NCI-H1436 treated with DMSO at 0.1 percent for 48 hours (cell line): ENCODE measurements around the gene MAPT.
"Not testable (repeated sequence)": the region's sequence is repeated elsewhere in the genome, so short reads cannot be mapped to it uniquely, and the experiment has no call there.

Source experiments
- DNase-seq: peaks from one replicate; lab custom pipeline; 2025; lab: John Stamatoyannopoulos, UW

Gene MAPT

DNA sequence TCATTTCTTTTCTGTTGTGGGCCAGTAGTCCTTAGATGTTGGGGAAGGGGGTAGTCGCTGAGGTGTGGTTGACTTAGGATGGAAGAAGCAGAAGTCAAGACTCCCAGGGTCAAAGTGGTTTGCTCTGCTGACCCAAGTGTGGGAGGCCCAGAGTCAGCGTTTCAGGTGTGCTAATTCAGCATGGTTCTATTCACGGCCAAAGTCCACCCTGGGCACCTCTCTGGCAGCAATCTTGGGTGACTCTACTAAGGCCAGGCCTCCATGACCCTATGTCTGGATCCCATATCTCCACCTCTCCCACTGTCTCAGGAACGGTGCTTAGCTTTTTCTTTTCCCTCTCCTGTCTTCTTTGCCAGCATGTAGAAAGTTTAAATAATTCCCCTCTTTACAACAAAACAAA, 32.9 kb downstream of the MAPT start:
- no peak for DNase-seq

GRCh38 chr17:45929344-45929743, 35.0 kb downstream of the MAPT start:
- DNase-seq: no peak

DNA sequence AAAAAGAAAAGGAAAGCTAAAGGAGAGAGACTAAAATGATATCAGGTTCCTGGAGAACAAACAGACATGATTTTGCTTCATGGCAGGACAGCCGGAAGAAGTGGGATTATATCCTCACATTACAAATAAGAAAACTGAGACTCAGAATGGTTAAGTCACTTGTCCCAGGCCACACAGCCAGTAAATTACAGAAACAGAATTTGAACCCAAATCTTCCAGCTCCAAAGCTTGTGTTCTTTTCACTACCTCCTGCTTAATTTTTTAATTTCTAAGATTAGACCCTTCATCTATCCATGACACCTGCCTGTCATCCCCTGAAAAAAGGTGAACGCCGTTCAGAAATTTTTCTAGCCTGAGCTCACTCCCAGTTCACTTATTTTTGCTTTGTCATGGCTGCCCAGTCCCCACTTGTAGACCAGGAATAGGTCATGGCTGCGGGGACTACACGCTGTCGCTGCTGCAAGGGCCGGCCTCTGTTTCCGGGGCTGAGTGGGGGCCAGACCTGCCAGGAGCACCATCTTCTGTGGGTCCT, 36.1 kb downstream of the MAPT start:
- DNase-seq: no peak

DNA sequence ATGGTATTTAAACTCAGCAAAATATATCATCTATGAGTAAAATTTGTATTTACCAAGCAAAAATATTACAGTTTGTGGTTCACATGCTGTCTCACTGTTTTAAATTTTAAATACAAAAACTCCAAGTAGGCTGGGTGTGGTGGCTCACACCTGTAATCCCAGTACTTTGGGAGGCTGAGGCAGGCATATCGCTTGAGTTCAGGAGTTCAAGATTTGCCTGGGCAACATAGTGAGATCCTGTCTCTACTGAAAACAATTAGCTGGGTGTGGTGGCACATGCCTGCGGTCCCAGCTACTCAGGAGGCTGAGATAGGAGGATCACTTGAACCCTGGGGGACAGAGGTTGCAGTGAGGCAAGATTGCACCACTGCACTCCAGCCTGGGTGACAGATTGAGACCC, 37.3 kb downstream of the MAPT start:
- DNase-seq: no peak

- DNase-seq: no peak
Measured at GRCh38 chr17:45934044-45934979, 40.0 kb downstream of the MAPT start.

- DNase-seq: no peak
Measured at GRCh38 chr17:45935197-45935709, 40.9 kb downstream of the MAPT start.

GRCh38 chr17:45935710-45936509, 41.6 kb downstream of the MAPT start:
- DNase-seq: no peak

- DNase-seq: no peak
Measured at GRCh38 chr17:45936610-45937009, 42.3 kb downstream of the MAPT start.

DNA sequence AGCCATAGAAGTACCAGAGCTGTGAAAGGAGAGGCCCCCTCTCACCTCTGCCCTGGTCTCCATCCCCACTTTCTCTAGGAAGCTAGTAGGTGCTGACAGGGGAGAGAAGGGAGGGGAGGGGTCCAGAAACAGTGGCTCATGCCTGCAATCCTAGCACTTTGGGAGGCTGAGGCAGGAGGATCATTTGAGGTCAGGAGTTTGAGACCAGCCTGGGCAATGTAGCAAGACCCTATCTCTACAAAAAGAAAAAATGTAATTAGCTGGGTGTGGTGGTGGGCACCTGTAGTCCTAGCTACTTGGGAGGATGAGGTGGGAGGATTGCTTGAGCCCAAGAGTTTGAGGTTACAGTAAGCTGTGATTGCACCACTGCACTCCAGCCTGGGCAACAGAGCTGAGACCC, 42.8 kb downstream of the MAPT start:
- DNase-seq: not testable (repeated sequence)

GRCh38 chr17:45939395-45939794, 45.0 kb downstream of the MAPT start:
- no peak for DNase-seq

- DNase-seq: no peak
Measured at GRCh38 chr17:45940293-45940692, 45.9 kb downstream of the MAPT start.

GRCh38 chr17:45940826-45941225, 46.5 kb downstream of the MAPT start:
- DNase-seq: no peak

- DNase-seq: no peak
Measured at GRCh38 chr17:45941395-45941794, 47.0 kb downstream of the MAPT start.

GRCh38 chr17:45942284-45942683, 47.9 kb downstream of the MAPT start:
- no peak for DNase-seq

- DNase-seq: no peak
Measured at GRCh38 chr17:45946841-45947256, 52.5 kb downstream of the MAPT start.

GRCh38 chr17:45948498-45948880, 54.1 kb downstream of the MAPT start:
- no peak for DNase-seq

GRCh38 chr17:45948881-45949624, 54.7 kb downstream of the MAPT start:
- DNase-seq: no peak

- DNase-seq: no peak
Measured at GRCh38 chr17:45949755-45950320, 55.5 kb downstream of the MAPT start.

- DNase-seq: no peak
Measured at GRCh38 chr17:45950888-45951287, 56.5 kb downstream of the MAPT start.

DNA sequence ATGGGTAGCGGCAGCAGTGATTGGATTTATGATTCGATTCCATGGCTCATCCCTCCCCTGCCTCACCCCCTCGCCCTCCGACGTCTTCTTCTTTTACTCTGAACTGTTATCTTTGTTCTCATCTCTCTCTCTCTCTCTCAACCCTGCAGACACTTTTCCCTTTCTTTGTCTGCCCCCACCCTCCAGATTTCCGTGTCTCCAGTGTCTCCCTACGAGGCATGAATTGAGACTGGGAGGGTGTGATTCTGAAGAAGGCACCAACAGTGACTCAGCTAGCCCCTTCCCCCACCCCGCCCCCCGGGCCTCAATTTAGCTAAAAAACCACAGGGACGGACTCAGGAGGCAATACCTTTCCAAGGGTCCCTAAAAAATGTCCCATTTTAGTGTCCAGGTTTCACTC, 57.0 kb downstream of the MAPT start:
- DNase-seq: no peak

DNA sequence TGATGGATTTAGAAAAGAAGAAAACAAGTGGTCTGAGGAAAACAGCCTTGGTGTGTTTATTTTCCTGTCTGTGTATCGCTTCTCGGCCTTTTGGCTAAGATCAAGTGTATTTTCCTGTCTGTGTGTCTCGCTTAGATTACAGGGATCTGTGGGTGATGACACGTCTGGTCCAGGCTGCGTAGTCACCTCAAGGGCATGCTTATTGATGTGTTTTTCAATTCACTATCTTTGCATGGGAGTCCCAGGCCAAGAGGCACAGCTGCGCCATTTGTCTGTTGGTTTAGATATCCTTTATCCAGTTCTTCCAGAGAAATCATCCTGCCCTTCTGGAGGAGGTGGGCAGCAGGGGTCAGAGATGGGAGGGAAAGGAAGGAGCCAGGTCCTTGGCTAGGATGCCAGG, 57.6 kb downstream of the MAPT start:
- no peak for DNase-seq
